ENCODE measurements around the gene CCPG1.

Gene CCPG1

GRCh38 chr15:55403531-55403930, 4.6 kb downstream of the CCPG1 start:
- TF ChIP-seq CTCF (IDR thresholded peaks at IDR 0.05) = no peak

GRCh38 chr15:55402707-55403106, 5.5 kb downstream of the CCPG1 start:
- no peak for TF ChIP-seq CTCF (IDR thresholded peaks at IDR 0.05)

GRCh38 chr15:55401786-55402246, 6.3 kb downstream of the CCPG1 start:
- no peak for TF ChIP-seq CTCF (IDR thresholded peaks at IDR 0.05)

- no peak for TF ChIP-seq CTCF (IDR thresholded peaks at IDR 0.05)
These were observed 9.9 kb downstream of the CCPG1 start for GRCh38 chr15:55398243-55398642.

GRCh38 chr15:55394694-55395093, 13.5 kb downstream of the CCPG1 start:
- no peak for TF ChIP-seq CTCF (IDR thresholded peaks at IDR 0.05)

GRCh38 chr15:55389264-55389607, 18.9 kb downstream of the CCPG1 start:
- TF ChIP-seq CTCF (IDR thresholded peaks at IDR 0.05) = no peak

- TF ChIP-seq CTCF (IDR thresholded peaks at IDR 0.05) = no peak
These were observed 21.1 kb downstream of the CCPG1 start for GRCh38 chr15:55387027-55387426.

GRCh38 chr15:55383687-55384086, 24.5 kb downstream of the CCPG1 start:
- no peak for TF ChIP-seq CTCF (IDR thresholded peaks at IDR 0.05)
